Measurements from ENCODE around the gene PEX5L.

DNA sequence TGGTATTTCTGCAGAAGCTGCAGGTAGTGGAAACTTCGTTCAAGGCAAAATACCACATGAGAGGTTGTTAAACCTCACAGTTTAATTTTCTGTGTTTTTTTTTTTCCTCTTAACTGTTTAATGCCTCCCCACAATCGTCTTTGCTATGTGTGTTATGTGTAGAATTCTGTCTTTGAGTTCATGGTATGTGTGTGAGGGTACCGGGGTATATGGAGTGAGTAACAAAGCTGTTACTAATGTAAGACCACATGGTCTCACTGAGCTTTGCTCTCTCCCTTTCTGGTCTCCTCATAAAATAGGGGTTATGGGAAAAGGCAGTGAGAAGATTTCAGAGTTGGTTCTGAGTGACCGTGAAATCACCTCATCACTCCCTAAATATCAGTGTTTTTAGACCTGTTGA is 240.3 kb downstream of the PEX5L start:
- TF ChIP-seq, protein P1, sequence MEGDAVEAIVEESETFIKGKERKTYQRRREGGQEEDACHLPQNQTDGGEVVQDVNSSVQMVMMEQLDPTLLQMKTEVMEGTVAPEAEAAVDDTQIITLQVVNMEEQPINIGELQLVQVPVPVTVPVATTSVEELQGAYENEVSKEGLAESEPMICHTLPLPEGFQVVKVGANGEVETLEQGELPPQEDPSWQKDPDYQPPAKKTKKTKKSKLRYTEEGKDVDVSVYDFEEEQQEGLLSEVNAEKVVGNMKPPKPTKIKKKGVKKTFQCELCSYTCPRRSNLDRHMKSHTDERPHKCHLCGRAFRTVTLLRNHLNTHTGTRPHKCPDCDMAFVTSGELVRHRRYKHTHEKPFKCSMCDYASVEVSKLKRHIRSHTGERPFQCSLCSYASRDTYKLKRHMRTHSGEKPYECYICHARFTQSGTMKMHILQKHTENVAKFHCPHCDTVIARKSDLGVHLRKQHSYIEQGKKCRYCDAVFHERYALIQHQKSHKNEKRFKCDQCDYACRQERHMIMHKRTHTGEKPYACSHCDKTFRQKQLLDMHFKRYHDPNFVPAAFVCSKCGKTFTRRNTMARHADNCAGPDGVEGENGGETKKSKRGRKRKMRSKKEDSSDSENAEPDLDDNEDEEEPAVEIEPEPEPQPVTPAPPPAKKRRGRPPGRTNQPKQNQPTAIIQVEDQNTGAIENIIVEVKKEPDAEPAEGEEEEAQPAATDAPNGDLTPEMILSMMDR (IDR thresholded peaks at IDR 0.05): no peak
- TF ChIP-seq ZFX (IDR thresholded peaks at IDR 0.05; ENCODE audit: borderline replicate concordance): no peak

Measured in 22Rv1 (cell line).